Activated naive CD4-positive, alpha-beta T cell (primary cell): ENCODE measurements around the gene RAB19.
"Not testable (repeated sequence)": the region's sequence is repeated elsewhere in the genome, so short reads cannot be mapped to it uniquely, and the experiment has no call there.

Experiments used
- DNase-seq, 4 experiments: peaks; one replicate each; lab custom pipeline; 2025; lab: John Stamatoyannopoulos, UW

Gene RAB19

GRCh38 chr7:140453785-140454656 lies 50.2 kb downstream of the RAB19 start:
- not testable (repeated sequence) for DNase-seq

DNA sequence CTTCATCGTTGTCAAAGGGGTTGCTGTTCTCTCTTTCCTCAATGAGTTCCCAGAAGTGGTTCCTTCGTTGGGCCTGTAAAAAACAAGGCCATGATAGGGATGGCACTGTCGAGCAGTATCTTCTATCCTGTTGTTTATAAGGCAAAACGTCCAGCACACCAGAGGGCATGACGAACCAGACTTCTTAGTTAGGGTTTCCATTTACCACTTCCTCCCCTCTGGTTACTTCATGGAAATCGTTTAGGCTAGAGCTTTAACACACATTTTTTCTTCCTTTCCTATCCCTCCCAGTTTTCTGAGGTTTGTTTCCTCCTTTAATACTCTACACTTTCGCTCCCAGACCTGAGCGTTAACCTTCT lies 50.8 kb downstream of the RAB19 start:
- DNase-seq = no peak

DNA sequence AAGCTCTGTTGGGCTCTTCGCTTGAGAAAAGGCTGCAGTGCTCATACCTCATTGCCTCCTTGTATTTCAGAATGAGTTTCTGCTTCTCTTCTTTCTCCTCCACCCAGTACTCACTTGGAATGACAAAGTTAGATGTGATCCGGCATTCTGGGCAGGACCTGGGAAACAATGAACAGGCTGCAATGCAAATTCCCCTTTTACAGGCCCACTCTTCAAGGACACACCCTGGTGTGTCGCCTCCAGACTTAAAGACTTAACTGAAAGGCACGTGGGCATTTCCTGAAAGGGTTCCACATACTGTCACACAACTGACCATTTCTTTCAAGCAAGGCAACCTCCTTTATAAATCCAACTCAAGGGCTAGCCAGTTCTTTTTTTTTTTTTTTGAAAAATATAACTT lies 51.9 kb downstream of the RAB19 start:
- DNase-seq = no peak

- no peak for DNase-seq
These were observed 52.7 kb downstream of the RAB19 start for GRCh38 chr7:140456551-140457051.

DNA sequence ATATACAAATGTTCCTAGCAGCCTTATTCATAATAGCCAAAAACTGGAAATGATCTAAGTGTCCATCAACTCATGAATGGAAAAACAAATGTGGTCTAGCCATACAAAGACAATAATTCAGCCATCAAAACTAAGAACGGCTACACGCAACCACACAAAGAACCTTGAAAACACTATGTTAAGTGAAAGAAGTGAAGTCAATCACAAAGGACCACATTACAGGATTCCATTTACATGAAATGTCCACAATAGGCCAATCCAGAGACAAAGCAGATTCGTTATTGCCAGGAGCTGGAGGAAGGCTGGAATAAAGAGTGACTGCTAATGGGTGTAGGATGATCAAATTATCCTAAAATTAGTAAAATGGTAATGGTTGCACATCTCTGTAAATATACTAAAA lies 54.3 kb downstream of the RAB19 start:
- no peak for DNase-seq

DNA sequence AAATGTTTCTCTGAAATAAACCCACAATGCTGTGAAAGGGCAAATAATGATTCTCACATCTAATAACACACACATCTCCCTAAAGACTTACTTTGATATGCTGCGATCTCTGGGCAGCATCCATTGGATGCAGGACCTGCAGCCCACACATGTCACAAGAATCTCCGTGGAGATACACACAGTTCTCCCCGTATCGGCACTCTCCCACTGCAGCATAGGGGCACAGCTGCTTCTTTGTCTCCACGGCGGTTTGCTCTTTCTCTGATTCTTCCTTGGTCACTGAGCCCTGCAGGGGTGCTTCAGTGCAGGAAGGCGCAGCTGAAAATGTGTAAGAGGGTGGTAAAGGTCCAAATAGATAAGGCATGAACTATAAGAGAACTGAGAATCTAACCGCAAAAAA lies 55.1 kb downstream of the RAB19 start:
- no peak for DNase-seq

DNA sequence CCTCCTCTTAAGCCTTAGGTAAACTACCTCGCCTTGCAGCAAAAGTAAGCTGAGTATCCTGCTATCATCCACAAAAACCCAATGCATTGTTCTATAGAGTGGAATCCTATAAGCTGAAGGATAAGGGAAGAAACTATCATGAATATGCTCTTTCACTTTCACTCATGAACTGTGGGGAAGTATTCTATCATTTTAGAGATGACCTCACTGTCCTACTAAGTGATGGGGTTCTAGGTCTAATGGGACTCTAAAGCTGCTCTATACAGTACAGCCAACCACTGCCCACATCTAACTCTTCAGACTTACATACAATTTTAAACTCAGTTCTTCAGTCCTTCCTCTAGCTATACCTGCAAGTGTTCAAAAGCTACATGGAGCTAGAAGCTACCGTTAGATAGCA lies 59.3 kb downstream of the RAB19 start:
- DNase-seq = no peak

DNA sequence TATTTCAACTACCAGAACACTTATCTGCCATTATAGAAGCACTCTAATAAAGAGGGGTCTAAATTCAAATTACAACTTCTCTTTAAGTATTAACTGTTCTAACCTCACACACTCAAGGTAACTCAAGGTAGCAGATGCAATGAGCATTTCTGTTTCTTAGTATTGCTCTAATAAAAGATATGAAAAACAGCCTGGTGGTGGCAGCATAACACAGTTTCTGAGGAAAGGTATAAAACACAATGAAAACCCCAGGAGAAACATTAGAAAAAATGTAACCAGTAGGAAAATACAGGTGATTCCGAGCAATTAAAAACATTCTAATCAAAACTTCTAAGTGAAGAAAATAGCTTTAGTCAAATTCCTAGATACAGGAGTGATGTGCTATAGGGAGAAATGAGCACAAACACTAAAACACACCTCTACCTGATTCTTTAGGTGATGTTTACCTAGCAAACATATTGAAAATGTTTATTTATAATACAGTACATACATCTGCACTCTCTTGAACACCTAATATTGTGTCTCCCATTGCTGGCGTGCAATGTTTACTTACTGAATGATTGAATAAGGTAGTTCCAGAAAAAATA lies 72.0 kb downstream of the RAB19 start:
- DNase-seq = peak in 1 of 4 experiments; percentile 28

GRCh38 chr7:140476698-140477261 lies 72.9 kb downstream of the RAB19 start:
- DNase-seq = no peak
